ENCODE results near the gene E2F7.

Gene E2F7

GRCh38 chr12:77035226-77035625 is 30.1 kb downstream of the E2F7 start:
- TF ChIP-seq CTCF (conservative IDR thresholded peaks at IDR 0.05) (no peak), ZFX (IDR thresholded peaks at IDR 0.05) (no peak)
- H3K27ac ChIP-seq, result no peak overlapping the region

GRCh38 chr12:77033658-77034536 is 31.5 kb downstream of the E2F7 start:
- H3K27ac ChIP-seq, result no peak overlapping the region
- TF ChIP-seq ZFX (IDR thresholded peaks at IDR 0.05) (no peak), CTCF (conservative IDR thresholded peaks at IDR 0.05) (no peak)

- H3K27ac ChIP-seq, result no peak overlapping the region
- TF ChIP-seq CTCF (conservative IDR thresholded peaks at IDR 0.05) (no peak), ZFX (IDR thresholded peaks at IDR 0.05) (no peak)
Observed at GRCh38 chr12:77032406-77032805, 33.0 kb downstream of the E2F7 start.

- H3K27ac ChIP-seq, result no peak overlapping the region
- no peak for TF ChIP-seq CTCF (conservative IDR thresholded peaks at IDR 0.05)
- no peak for TF ChIP-seq ZFX (IDR thresholded peaks at IDR 0.05)
Observed at GRCh38 chr12:77031745-77032144, 33.6 kb downstream of the E2F7 start.

GRCh38 chr12:77025782-77026314 is 39.5 kb downstream of the E2F7 start:
- no peak overlapping the region for H3K27ac ChIP-seq
- TF ChIP-seq ZFX (IDR thresholded peaks at IDR 0.05), result no peak
- TF ChIP-seq CTCF (conservative IDR thresholded peaks at IDR 0.05), result no peak

GRCh38 chr12:77023501-77023900 is 41.9 kb downstream of the E2F7 start:
- no peak overlapping the region for H3K27ac ChIP-seq
- TF ChIP-seq CTCF (conservative IDR thresholded peaks at IDR 0.05) (no peak), ZFX (IDR thresholded peaks at IDR 0.05) (no peak)

GRCh38 chr12:77019920-77020319 is 45.4 kb downstream of the E2F7 start:
- no peak overlapping the region for H3K27ac ChIP-seq
- TF ChIP-seq ZFX (IDR thresholded peaks at IDR 0.05) (no peak), CTCF (conservative IDR thresholded peaks at IDR 0.05) (no peak)

All from C4-2B (cell line).